ENCODE data around the gene TOM1L1. TPM values are rescaled to one million over a fixed set of nuclear protein-coding genes. Genes with fewer than 3 reads are reported as not detected.
A peak's percentile ranks its signal among the peaks of the same experiment; 100 is the strongest.

The TOM1L1 gene
- total RNA-seq, 1 donor from 2014 or later, result 107 TPM

DNA sequence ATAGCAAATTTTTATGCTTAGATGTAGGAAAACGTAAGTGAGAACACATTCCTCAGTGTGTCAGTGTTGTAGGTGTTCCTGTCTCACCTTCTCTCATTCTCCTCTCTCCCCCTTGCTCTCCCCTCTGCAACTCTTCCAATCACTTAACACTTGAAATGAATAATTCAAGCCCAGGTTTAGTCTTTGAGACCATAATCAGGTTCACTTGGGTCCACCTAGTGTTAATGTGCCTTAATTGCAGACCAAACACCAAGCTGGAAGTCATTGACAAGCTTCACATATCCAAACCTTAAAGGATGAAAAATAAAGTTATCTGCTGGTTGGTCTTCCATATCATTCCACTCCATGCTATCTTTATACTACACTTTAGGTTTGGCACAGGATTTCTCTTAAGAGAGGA is 104.9 kb downstream of the TOM1L1 start:
- Histone ChIP-seq H3K27ac (no peak overlapping the region), H3K79me2 (ENCODE audit: low read depth) (no peaks in the 10 kb centered on the region), H3K36me3 (peaks cover 12% of the 10 kb centered on the region), H3K4me3 (no peak overlapping the region), H3K27me3 (no peaks in the 10 kb centered on the region), H2AFZ (replicated peaks) (no peak overlapping the region), H3K9me3 (ENCODE audit: low read depth) (no peaks in the 10 kb centered on the region), H3K9ac (no peak overlapping the region), H4K20me1 (ENCODE audit: low read depth) (no peaks in the 10 kb centered on the region), H3K4me1 (no peaks in the 10 kb centered on the region), H3F3A (ENCODE audit: low read depth) (no peaks in the 10 kb centered on the region), H3K4me2 (no peak overlapping the region)
- peak; percentile 30 for DNase-seq (ENCODE audit: low spot score)
- TF ChIP-seq, protein P1, sequence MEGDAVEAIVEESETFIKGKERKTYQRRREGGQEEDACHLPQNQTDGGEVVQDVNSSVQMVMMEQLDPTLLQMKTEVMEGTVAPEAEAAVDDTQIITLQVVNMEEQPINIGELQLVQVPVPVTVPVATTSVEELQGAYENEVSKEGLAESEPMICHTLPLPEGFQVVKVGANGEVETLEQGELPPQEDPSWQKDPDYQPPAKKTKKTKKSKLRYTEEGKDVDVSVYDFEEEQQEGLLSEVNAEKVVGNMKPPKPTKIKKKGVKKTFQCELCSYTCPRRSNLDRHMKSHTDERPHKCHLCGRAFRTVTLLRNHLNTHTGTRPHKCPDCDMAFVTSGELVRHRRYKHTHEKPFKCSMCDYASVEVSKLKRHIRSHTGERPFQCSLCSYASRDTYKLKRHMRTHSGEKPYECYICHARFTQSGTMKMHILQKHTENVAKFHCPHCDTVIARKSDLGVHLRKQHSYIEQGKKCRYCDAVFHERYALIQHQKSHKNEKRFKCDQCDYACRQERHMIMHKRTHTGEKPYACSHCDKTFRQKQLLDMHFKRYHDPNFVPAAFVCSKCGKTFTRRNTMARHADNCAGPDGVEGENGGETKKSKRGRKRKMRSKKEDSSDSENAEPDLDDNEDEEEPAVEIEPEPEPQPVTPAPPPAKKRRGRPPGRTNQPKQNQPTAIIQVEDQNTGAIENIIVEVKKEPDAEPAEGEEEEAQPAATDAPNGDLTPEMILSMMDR (IDR thresholded peaks at IDR 0.05), result peak; percentile 58
- TF ChIP-seq EZH2 (IDR thresholded peaks at IDR 0.05) (no peak), EZH2phosphoT487 (IDR thresholded peaks at IDR 0.05) (no peak)
- H3K9me3 Mint-ChIP-seq, result no peaks in the 10 kb centered on the region
- no peaks in the 10 kb centered on the region for H3K4me1 Mint-ChIP-seq
- no peak overlapping the region for H3K27ac Mint-ChIP-seq
- peaks cover 13% of the 10 kb centered on the region for H3K36me3 Mint-ChIP-seq
- no peak overlapping the region for H3K4me3 Mint-ChIP-seq
- no peaks in the 10 kb centered on the region for H3K27me3 Mint-ChIP-seq (ENCODE audit: insufficient read depth, low read depth)

Small RNA genes lying within 50 kb of the gene (small RNA-seq; reads per million reads assigned to genes)
- gene AC007485.1, result not detected

Other genes starting within 250 kb of the TOM1L1 start
- 68.7 and 90.2 TPM in 2 replicates for gene COX11, start 67.8 kb downstream of the TOM1L1 start, total RNA-seq (ENCODE audit: low replicate concordance)
- gene STXBP4, start 67.9 kb downstream of the TOM1L1 start, total RNA-seq (ENCODE audit: low replicate concordance), result 40.0 and 111 TPM in 2 replicates

Measured in neural progenitor cell (in vitro differentiated cells).